Activated naive CD4-positive, alpha-beta T cell treated with anti-CD3 and anti-CD28 coated beads, Interleukin-2, amount 10 ng/mL, durations not matched to agents 7 days and 5 days (primary cell): Measurements from ENCODE around the gene IMP4.

Experiments used
- CTCF ChIA-PET: fragments of 350-600 bp; sonication (Branson Sonifier 250); formaldehyde crosslinking; loops from one replicate; lab custom pipeline; 2021; ENCODE audit warnings: antibody characterized with exemption; lab: Charles Lee
- DNase-seq: peaks from one replicate; pipeline ENCODE4 v3.0.0-alpha.2; 2020
- H3K27ac Mint-ChIP-seq: one replicate; pipeline ENCODE4 v1.8.0; 2021; ENCODE audit warnings: mild to moderate bottlenecking, moderate library complexity, mixed read lengths
- H3K27me3 Mint-ChIP-seq: one replicate; pipeline ENCODE4 v1.8.0; 2021; ENCODE audit warnings: mild to moderate bottlenecking, mixed read lengths
- H3K36me3 Mint-ChIP-seq: one replicate; pipeline ENCODE4 v1.8.0; 2021; ENCODE audit warnings: mixed read lengths
- H3K4me1 Mint-ChIP-seq: one replicate; pipeline ENCODE4 v1.8.0; 2021; ENCODE audit warnings: mixed read lengths
- H3K4me3 Mint-ChIP-seq: one replicate; pipeline ENCODE4 v1.8.0; 2021; ENCODE audit warnings: mild to moderate bottlenecking, moderate library complexity, mixed read lengths
- H3K9me3 Mint-ChIP-seq: one replicate; pipeline ENCODE4 v1.8.0; 2021; ENCODE audit warnings: mixed read lengths

The IMP4 gene

DNA sequence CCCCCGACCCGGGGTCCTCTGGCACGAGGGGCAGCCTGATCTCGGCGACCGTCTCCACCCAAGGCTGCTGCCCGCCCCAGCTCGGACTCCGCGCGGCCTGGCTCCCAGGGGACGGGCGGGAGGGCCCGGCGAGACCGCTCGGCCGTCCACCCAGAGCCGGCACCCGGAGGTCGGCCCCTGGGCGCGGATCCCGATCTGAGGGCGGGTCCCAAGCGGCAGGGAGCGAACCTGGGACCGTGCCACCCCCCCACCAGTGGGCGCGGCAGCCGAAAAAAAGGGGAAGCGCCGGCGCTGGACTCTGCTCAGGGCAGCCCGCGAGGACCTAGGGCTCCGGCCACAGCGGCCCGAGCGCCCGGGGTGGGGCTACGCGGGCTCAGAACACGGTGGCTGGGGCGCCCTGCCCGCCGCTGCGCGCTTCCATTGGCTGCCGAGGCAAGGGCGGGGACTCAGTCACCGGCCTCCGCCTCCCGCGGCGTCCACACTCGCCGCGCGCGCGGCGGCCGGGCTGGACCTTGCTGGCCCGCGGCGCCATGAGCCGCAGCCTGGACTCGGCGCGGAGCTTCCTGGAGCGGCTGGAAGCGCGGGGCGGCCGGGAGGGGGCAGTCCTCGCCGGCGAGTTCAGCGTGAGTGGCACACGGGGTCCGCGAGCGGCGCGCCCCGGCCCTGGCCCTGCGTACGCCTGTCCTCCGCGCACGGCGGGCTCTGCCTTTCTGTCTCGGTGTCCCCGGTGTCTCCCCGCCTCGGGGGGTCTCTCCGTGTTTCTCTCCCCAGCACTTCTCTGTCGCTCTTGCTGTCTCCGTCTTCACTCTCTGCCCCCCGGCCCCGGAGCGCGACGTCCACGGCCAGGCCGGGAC, 13.1 kb downstream of the IMP4 start, which contains the start of gene PTPN18:
Gene PTPN18, plus strand, starts transcription at position 479 of the 854 bp plus-strand sequence. Its CDS starts 52 bp downstream, at position 531.
- peak; percentile 76 for DNase-seq
- peaks cover 13% of the 10 kb centered on the region for H3K4me1 Mint-ChIP-seq
- peaks cover 1% of the 10 kb centered on the region for H3K9me3 Mint-ChIP-seq

DNA sequence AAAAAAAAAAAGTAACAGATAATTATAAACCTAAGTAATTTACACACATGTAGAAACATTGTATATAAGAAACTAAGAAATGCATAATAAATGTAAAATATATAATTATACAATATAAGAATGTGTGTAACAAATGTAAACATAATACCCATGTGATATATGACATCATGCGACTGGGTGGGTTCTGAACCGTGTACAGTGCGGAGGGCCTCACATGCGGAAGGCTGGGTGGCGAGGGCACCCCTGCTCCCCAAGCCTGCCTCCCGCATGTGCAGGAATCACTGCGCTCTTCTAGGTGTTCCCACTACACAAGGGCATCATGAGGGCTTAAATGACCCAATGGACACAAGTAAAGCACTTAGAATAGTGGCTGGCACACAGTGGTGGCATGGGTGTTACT, 15.2 kb downstream of the IMP4 start:
- H3K4me1 Mint-ChIP-seq, result peaks cover 13% of the 10 kb centered on the region
- H3K9me3 Mint-ChIP-seq, result peaks cover 1% of the 10 kb centered on the region
- no peak overlapping the region for H3K27ac Mint-ChIP-seq
- H3K27me3 Mint-ChIP-seq, result peaks cover 30% of the 10 kb centered on the region
- H3K4me3 Mint-ChIP-seq, result no peak overlapping the region
- CTCF ChIA-PET, result no interaction called here
- peaks cover 1% of the 10 kb centered on the region for H3K36me3 Mint-ChIP-seq
- DNase-seq, result no peak

More for the DNA sequence above, 13.1 kb downstream of the IMP4 start, which contains the start of gene PTPN18:
- CTCF ChIA-PET, result interaction anchor here (1.3 kb wide), 1 partner anchor 9 kb away, joined by 4 read pairs; no protein-coding TSS in a partner anchor
- Mint-ChIP-seq H3K36me3 (peaks cover 1% of the 10 kb centered on the region), H3K27ac (no peak within 1 kb of the TSS), H3K4me3 (peak within 1 kb of the TSS; percentile 74), H3K27me3 (peaks cover 21% of the 10 kb centered on the region)

DNA sequence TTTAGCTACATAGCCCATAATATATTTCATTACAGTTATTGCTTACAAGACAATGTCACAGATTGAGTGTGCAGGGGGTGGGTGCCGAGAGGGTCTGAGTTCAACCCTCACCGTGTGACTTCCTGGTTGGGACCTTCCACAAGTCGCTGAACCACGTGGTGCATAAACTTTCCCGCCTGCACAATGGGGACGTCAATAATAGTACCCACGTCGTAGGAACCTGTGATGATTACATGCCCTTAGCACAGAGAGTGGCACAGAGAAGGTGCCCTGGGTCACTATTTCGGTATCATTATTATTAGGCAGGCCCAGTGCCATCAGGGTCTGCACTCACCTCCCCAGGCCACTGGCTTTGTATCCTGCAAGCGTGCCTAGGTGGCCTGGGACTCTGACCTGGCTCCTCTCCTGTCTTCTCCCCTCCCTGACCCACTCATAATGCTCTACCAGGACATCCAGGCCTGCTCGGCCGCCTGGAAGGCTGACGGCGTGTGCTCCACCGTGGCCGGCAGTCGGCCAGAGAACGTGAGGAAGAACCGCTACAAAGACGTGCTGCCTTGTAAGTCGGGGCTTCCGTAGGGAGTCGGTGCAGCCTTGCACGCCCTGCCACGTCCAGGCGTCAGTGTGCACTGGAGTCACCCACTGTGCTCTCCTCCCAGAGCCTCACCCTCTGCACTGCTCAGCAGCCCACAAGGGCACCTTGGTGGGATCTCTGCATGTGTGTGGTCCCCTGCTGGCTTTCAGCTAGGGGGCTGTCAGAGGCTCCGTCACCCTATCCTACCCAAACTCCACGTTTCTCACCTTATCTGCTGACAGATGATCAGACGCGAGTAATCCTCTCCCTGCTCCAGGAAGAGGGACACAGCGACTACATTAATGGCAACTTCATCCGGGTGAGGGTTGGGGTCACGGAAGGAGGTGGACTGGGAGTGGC, 16.0 kb downstream of the IMP4 start:
- Mint-ChIP-seq H3K27me3 (peaks cover 30% of the 10 kb centered on the region), H3K36me3 (peaks cover 1% of the 10 kb centered on the region), H3K4me3 (no peak overlapping the region), H3K4me1 (peaks cover 13% of the 10 kb centered on the region), H3K9me3 (peaks cover 1% of the 10 kb centered on the region), H3K27ac (no peak overlapping the region)
- DNase-seq, result no peak
- CTCF ChIA-PET, result no interaction called here

DNA sequence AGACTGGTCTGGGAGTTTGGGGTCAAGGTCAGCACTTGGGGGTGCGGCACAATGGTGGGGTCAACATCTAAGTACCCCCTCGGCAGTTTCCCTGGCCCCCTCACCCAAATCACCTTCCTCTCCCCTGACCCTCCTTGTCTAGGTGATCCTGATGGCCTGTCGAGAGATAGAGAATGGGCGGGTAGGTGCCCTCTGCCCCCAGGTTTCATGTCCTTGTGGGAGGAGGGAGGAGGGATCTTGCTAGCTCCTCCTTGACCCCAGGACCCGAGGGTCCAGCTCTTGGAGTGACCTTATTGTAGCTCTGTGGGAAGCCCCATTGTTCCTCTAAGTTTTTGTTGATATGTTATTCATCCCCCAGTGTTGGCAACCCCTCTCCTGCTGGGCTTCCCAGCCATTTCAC, 16.8 kb downstream of the IMP4 start:
- DNase-seq, result no peak
- Mint-ChIP-seq H3K9me3 (peaks cover 1% of the 10 kb centered on the region), H3K27ac (no peak overlapping the region), H3K27me3 (peaks cover 30% of the 10 kb centered on the region), H3K4me1 (peaks cover 12% of the 10 kb centered on the region), H3K36me3 (peaks cover 1% of the 10 kb centered on the region), H3K4me3 (no peak overlapping the region)
- CTCF ChIA-PET, result no interaction called here

DNA sequence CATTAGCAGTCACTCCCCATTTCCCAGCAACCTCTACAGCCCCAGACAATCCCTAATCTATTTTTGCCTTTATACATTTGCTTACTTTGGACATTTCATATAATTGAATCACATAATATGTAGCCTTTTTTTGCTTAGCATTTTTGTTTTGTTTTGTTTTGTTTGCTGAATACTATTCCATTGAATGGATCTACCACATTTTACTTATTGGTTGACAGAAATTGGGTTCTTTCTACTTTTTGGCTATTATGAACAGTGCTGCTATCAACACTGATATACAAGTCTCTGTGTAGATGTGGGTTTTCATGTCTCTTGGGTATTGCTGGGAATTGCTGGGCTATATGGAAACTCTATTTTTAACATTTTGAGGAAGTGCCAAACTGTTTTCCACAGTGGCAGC, 20.8 kb downstream of the IMP4 start:
- H3K4me1 Mint-ChIP-seq, result no peaks in the 10 kb centered on the region
- no peak overlapping the region for H3K27ac Mint-ChIP-seq
- DNase-seq, result no peak
- CTCF ChIA-PET, result no interaction called here
- H3K9me3 Mint-ChIP-seq, result peaks cover 3% of the 10 kb centered on the region
- H3K36me3 Mint-ChIP-seq, result peaks cover 5% of the 10 kb centered on the region
- H3K27me3 Mint-ChIP-seq, result peaks cover 24% of the 10 kb centered on the region
- no peak overlapping the region for H3K4me3 Mint-ChIP-seq

DNA sequence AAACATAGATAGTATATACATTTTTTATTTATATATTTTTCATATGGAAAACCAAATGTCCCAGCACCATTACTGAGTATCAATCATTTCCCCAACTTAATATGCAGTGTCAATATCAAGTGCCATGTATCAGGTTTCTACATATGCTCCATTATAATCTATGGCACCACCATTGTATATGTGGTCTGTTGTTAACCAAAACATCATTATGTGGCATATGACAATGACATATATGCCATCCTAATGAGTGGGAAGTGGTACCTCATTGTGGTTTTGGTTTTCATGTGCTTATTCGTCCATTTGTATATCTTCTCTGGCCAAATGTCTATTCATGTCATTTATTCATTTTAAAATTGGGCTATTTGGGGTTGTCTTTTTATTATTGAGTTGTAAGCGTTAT, 22.4 kb downstream of the IMP4 start:
- Mint-ChIP-seq H3K9me3 (peaks cover 2% of the 10 kb centered on the region), H3K27ac (no peak overlapping the region), H3K27me3 (peaks cover 24% of the 10 kb centered on the region), H3K36me3 (peaks cover 8% of the 10 kb centered on the region), H3K4me1 (peaks cover 6% of the 10 kb centered on the region), H3K4me3 (no peak overlapping the region)
- DNase-seq, result no peak
- CTCF ChIA-PET, result no interaction called here

DNA sequence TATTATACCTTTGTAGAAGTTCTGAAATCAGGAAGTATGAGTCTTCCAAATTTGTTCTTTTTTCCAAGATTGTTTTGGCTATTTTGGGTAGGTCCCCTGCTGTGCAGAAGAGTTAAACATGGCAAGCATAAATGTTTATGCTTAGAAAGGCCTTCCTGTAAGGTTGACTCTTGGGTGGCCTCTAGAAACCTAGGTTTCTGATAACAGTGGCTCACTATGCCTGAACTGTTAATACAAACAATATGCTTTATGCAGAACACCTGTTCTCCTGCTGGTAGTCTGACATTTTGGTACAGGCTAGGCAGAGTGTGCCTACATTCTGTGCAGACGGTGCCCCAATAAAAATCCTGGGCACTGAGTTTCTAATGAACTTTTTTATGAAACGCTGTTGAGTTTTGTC, 23.3 kb downstream of the IMP4 start:
- H3K9me3 Mint-ChIP-seq, result peaks cover 2% of the 10 kb centered on the region
- H3K36me3 Mint-ChIP-seq, result peaks cover 11% of the 10 kb centered on the region
- H3K27ac Mint-ChIP-seq, result no peak overlapping the region
- H3K4me1 Mint-ChIP-seq, result peaks cover 15% of the 10 kb centered on the region
- DNase-seq, result no peak
- CTCF ChIA-PET, result no interaction called here
- no peak overlapping the region for H3K4me3 Mint-ChIP-seq
- H3K27me3 Mint-ChIP-seq, result peaks cover 20% of the 10 kb centered on the region

DNA sequence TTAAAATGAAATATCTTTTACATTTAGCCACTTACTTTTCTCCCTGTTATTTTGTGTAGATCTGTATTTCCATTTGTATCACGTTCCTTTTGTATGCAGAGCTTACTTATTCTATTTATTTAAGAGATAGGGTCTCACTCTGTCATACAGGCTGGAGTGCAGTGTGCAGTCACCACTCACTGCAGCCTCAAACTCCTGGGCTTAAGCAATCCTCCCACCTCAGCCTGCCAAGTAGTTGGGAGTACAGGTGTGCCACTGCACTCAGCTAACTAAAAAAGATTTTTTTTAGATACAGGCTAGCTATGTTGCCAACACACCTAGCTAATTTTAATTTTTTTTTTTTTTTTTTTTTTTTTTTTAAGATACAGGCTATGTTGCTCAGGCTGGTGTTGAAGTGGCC, 24.0 kb downstream of the IMP4 start:
- Mint-ChIP-seq H3K9me3 (peaks cover 2% of the 10 kb centered on the region), H3K4me1 (peaks cover 22% of the 10 kb centered on the region), H3K36me3 (peaks cover 15% of the 10 kb centered on the region), H3K27ac (no peak overlapping the region), H3K27me3 (peaks cover 14% of the 10 kb centered on the region), H3K4me3 (no peak overlapping the region)
- no peak for DNase-seq
- CTCF ChIA-PET, result no interaction called here

DNA sequence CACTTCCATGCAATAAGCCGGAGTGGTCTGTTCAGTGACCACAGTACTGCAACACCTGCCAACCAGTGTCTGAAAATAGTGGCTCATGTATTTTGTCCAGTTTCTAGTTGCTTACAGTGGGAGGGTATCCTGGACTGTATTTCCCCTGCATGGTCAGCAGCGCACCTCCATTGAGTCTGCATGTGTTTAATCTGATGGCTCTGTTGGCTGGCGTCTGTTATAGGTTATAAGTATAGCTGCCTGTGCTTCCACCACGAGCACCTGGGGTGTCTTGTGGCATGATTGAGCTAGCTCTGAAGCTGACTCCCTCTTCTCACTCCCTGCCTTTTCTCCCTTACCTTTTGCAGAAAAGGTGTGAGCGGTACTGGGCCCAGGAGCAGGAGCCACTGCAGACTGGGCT, 26.1 kb downstream of the IMP4 start:
- CTCF ChIA-PET, result interaction anchor here (0.9 to 1.0 kb wide), 2 partner anchors 9 to 12 kb away, joined by 3 to 5 read pairs; no protein-coding TSS in a partner anchor
- Mint-ChIP-seq H3K9me3 (peaks cover 2% of the 10 kb centered on the region), H3K4me3 (no peak overlapping the region), H3K4me1 (peaks cover 37% of the 10 kb centered on the region), H3K27me3 (peaks cover 12% of the 10 kb centered on the region), H3K36me3 (peaks cover 26% of the 10 kb centered on the region), H3K27ac (no peak overlapping the region)
- DNase-seq, result no peak

DNA sequence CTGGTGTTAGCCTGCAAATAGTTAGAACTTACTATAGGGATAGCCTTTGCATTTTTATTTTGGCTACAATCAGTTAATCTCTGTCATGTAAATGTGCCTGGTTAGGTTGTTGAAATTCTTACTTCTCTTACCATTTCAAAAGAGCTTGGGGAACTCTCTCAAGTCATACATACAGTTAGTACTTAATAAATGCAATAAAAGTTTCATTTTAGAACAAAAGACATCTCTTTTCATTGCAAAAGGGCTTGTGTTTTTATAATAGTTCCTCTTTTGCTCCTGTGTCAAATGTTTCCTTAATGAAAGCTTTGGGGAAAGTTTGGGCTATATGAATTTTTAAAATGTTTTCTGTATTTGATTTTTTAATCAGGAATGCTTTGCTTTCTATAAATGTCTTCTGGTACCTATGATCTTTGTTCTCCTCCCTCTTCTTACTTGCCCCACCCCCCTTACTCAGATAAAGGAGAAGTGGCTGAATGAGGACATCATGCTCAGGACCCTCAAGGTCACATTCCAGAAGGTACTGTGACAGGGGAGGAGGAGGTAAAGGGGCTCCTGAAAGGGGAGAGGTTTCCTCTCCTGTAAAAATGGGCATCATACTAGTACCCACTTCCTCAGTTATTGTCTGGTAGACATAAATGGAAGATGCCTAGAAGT, 26.7 kb downstream of the IMP4 start:
- peaks cover 2% of the 10 kb centered on the region for H3K9me3 Mint-ChIP-seq
- no peak for DNase-seq
- H3K4me3 Mint-ChIP-seq, result no peak overlapping the region
- peaks cover 31% of the 10 kb centered on the region for H3K36me3 Mint-ChIP-seq
- H3K27me3 Mint-ChIP-seq, result peaks cover 12% of the 10 kb centered on the region
- H3K27ac Mint-ChIP-seq, result peak overlapping the region; percentile 11
- H3K4me1 Mint-ChIP-seq, result peaks cover 44% of the 10 kb centered on the region
- CTCF ChIA-PET, result interaction anchor here (1.0 kb wide), 1 partner anchor 8 kb away, joined by 5 read pairs; no protein-coding TSS in a partner anchor

DNA sequence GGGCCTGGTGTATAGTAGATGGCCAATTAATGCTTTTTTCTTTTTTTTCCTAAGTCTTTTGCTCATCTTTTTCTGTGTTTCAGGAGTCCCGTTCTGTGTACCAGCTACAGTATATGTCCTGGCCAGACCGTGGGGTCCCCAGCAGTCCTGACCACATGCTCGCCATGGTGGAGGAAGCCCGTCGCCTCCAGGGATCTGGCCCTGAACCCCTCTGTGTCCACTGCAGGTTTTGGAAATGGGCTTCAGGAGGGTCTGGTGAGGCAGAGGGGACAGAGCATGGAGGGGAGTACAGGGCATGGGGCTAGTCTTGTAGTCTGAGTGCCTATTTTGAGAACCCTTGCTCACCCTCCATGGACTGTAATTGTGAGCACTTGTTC, 27.3 kb downstream of the IMP4 start:
- Mint-ChIP-seq H3K4me1 (peaks cover 49% of the 10 kb centered on the region), H3K9me3 (peaks cover 2% of the 10 kb centered on the region), H3K4me3 (no peak overlapping the region), H3K36me3 (peaks cover 36% of the 10 kb centered on the region), H3K27ac (peak overlapping the region; percentile 97), H3K27me3 (peaks cover 12% of the 10 kb centered on the region)
- DNase-seq, result no peak
- CTCF ChIA-PET, result no interaction called here

DNA sequence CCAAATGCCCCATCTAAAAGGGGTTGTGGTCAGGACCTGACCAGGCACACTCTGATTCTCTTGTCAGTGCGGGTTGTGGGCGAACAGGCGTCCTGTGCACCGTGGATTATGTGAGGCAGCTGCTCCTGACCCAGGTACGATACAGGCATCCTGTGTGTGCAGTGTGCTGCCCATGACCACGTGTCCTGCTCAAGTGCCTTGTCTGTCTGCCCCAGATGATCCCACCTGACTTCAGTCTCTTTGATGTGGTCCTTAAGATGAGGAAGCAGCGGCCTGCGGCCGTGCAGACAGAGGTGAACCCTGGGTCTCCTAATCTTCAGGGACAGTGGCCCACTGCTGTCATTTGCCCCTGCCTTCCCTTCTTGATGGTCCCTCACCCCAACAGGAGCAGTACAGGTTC, 27.8 kb downstream of the IMP4 start:
- CTCF ChIA-PET, result no interaction called here
- peaks cover 41% of the 10 kb centered on the region for H3K36me3 Mint-ChIP-seq
- peaks cover 2% of the 10 kb centered on the region for H3K9me3 Mint-ChIP-seq
- H3K4me3 Mint-ChIP-seq, result peak overlapping the region; percentile 96
- peak; percentile 73 for DNase-seq
- H3K27me3 Mint-ChIP-seq, result peaks cover 12% of the 10 kb centered on the region
- H3K27ac Mint-ChIP-seq, result peak overlapping the region; percentile 97
- peaks cover 53% of the 10 kb centered on the region for H3K4me1 Mint-ChIP-seq

DNA sequence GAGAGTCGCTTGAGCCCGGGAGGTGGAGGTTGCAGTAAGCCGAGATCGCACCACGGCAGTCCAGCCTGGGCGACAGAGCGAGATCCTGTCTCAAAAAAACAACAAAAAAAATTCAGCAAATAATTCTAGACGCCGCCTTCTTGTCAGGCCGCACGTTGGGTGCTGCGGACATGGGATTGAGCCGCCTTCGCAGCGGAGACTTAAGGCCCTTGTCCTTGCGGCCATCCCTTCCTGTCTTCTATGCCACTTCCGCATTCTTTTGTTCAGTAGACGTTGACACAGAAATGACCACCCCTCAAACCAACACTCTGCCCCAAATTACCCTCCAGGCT, 29.0 kb downstream of the IMP4 start:
- peak overlapping the region; percentile 97 for H3K27ac Mint-ChIP-seq
- H3K36me3 Mint-ChIP-seq, result peaks cover 50% of the 10 kb centered on the region
- H3K9me3 Mint-ChIP-seq, result peaks cover 2% of the 10 kb centered on the region
- peak overlapping the region; percentile 96 for H3K4me3 Mint-ChIP-seq
- DNase-seq, result no peak
- CTCF ChIA-PET, result interaction anchor here (0.9 kb wide), 2 partner anchors 21 to 30 kb away, joined by 3 read pairs; a partner anchor contains a TSS
- H3K27me3 Mint-ChIP-seq, result peaks cover 12% of the 10 kb centered on the region
- H3K4me1 Mint-ChIP-seq, result peaks cover 65% of the 10 kb centered on the region
